Measurements from ENCODE around the gene RAF1. TPM values are rescaled to one million over a fixed set of nuclear protein-coding genes. Genes with fewer than 3 reads are reported as not detected.

RAF1 gene
- total and polyA plus RNA-seq, 2 of the 13 experiments (the other 11 are each of a cell fraction or from before 2014, with no cell fraction given): 72.2 to 91.4 TPM

GRCh38 chr3:12670365-12671119, 6.6 kb upstream of the RAF1 start (continued):
- TF ChIP-seq ZNF670 (CRISPR knock-in tag; IDR thresholded peaks at IDR 0.05; ENCODE audit: borderline replicate concordance) (no peak), HHEX (CRISPR knock-in tag; IDR thresholded peaks at IDR 0.05) (no peak), RAD51 (IDR thresholded peaks at IDR 0.05; ENCODE audit: borderline replicate concordance) (no peak), DPF2 (CRISPR knock-in tag; IDR thresholded peaks at IDR 0.05; ENCODE audit: borderline replicate concordance, low read depth) (0 out of 2 replicates have a peak, but pooled peaks have one; percentile 61), ZNF761 (CRISPR knock-in tag; conservative IDR thresholded peaks at IDR 0.05) (no peak), ZNF24 (IDR thresholded peaks at IDR 0.05) (no peak), SETDB1 (CRISPR knock-in tag; IDR thresholded peaks at IDR 0.05; ENCODE audit: borderline replicate concordance) (no peak), SMARCC2 (IDR thresholded peaks at IDR 0.05) (no peak), GATA4 (IDR thresholded peaks at IDR 0.05; ENCODE audit: borderline replicate concordance, low read depth) (no peak), ZBTB1 (CRISPR knock-in tag; IDR thresholded peaks at IDR 0.05; ENCODE audit: borderline replicate concordance) (no peak), RFX3 (CRISPR knock-in tag; IDR thresholded peaks at IDR 0.05) (no peak), POLR2G (IDR thresholded peaks at IDR 0.05; ENCODE audit: low read depth, low read length) (no peak), NR2C2 (CRISPR knock-in tag; IDR thresholded peaks at IDR 0.05; ENCODE audit: borderline replicate concordance) (peak; percentile 47; the same call in 1 of the 2 replicates), ZNF574 (CRISPR knock-in tag; IDR thresholded peaks at IDR 0.05) (no peak), DBP (CRISPR knock-in tag; IDR thresholded peaks at IDR 0.05; ENCODE audit: not compliant biosample characterization) (no peak), ZBTB8A (CRISPR knock-in tag; IDR thresholded peaks at IDR 0.05; ENCODE audit: borderline replicate concordance, low read depth) (no peak), FOXO4 (CRISPR knock-in tag; conservative IDR thresholded peaks at IDR 0.05) (no peak), ZFAT (CRISPR knock-in tag; conservative IDR thresholded peaks at IDR 0.05) (no peak), ZSCAN5A (CRISPR knock-in tag; IDR thresholded peaks at IDR 0.05; ENCODE audit: borderline replicate concordance) (no peak), KMT2A (CRISPR knock-in tag; IDR thresholded peaks at IDR 0.05) (no peak), TBX3 (IDR thresholded peaks at IDR 0.05; ENCODE audit: borderline replicate concordance) (no peak), ZNF883 (CRISPR knock-in tag; IDR thresholded peaks at IDR 0.05; ENCODE audit: not compliant biosample characterization) (no peak), KAT8 (CRISPR knock-in tag; IDR thresholded peaks at IDR 0.05) (no peak)
